Measurements from ENCODE around the gene NR6A1. TPM values are rescaled to one million over a fixed set of nuclear protein-coding genes. Genes with fewer than 3 reads are reported as not detected.

NR6A1 gene
- total RNA-seq, 2 experiments from 2014 or later = not detected

DNA sequence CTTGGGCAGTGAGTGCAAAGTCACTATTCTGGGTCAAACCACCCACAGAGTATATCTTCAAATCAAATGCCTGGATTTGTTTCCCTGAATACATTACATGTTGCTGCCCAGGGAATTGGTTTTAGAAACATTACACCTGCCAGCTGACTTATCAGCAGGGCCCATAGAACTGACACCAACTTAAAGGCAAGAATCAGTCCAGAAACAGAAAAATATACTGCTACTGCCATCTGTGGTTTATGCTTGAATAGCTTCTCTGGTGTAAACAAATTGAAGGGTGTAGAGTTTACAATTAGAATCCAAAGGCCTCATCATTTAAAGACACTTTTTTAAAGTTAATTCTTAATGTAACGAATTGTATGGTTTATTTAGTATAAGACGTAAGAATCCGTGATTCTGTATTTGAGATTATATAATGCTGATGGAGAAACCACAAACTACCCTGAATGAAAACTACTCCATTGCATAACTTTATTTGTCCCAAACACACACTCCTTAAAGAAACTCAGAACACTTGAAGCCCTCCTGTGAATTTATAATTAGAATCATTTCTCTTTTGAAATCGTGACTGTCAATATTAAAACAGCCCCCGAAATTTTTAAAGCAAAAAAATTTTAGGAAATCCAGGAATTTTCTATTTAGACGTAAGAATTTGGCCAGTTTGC, 6.2 kb downstream of the NR6A1 start:
- DNase-seq (peak in 2 of 14 experiments; percentile 7 to 29), ATAC-seq (ENCODE audit: poor library complexity) (no peak)
- H3K4me1 ChIP-seq (ENCODE audit: insufficient read depth, low read length) = peaks cover 7% of the 10 kb centered on the region
- no peaks in the 10 kb centered on the region for H3K9me3 Mint-ChIP-seq
- no peak overlapping the region for H3K27ac ChIP-seq (ENCODE audit: low read depth in 1 of 2, low read length in 2 of 2)
- no peaks in the 10 kb centered on the region for H3K9me3 ChIP-seq (ENCODE audit: control insufficient read depth in 1 of 2, insufficient read depth in 1 of 2, low read length in 2 of 2)
- no peaks in the 10 kb centered on the region for H3K36me3 Mint-ChIP-seq (ENCODE audit: low read depth)
- TF ChIP-seq, protein P1, sequence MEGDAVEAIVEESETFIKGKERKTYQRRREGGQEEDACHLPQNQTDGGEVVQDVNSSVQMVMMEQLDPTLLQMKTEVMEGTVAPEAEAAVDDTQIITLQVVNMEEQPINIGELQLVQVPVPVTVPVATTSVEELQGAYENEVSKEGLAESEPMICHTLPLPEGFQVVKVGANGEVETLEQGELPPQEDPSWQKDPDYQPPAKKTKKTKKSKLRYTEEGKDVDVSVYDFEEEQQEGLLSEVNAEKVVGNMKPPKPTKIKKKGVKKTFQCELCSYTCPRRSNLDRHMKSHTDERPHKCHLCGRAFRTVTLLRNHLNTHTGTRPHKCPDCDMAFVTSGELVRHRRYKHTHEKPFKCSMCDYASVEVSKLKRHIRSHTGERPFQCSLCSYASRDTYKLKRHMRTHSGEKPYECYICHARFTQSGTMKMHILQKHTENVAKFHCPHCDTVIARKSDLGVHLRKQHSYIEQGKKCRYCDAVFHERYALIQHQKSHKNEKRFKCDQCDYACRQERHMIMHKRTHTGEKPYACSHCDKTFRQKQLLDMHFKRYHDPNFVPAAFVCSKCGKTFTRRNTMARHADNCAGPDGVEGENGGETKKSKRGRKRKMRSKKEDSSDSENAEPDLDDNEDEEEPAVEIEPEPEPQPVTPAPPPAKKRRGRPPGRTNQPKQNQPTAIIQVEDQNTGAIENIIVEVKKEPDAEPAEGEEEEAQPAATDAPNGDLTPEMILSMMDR (IDR thresholded peaks at IDR 0.05) = no peak
- no peak overlapping the region for H3K4me3 Mint-ChIP-seq
- H3K27me3 Mint-ChIP-seq = peaks cover 93% of the 10 kb centered on the region
- ChIA-PET CTCF (interaction anchor here (1.9 kb wide), 1 partner anchor 7 kb away, joined by 6 read pairs; no protein-coding TSS in a partner anchor), POLR2A (no interaction called here)
- no peak overlapping the region for H3K27ac Mint-ChIP-seq
- H3K4me1 Mint-ChIP-seq (ENCODE audit: low read depth) = peaks cover 12% of the 10 kb centered on the region
- H3K27me3 ChIP-seq (ENCODE audit: control insufficient read depth in 1 of 2, insufficient read depth in 2 of 2, low read length in 2 of 2) = peaks cover 16 to 71% of the 10 kb centered on the region in 2 experiments
- no peak overlapping the region for H3K4me3 ChIP-seq (ENCODE audit: low read length)
- H3K36me3 ChIP-seq (ENCODE audit: insufficient read depth, low read length) = no peaks in the 10 kb centered on the region
- intact Hi-C loops (cut with DNase I, micrococcal nuclease) = no loop called here

DNA sequence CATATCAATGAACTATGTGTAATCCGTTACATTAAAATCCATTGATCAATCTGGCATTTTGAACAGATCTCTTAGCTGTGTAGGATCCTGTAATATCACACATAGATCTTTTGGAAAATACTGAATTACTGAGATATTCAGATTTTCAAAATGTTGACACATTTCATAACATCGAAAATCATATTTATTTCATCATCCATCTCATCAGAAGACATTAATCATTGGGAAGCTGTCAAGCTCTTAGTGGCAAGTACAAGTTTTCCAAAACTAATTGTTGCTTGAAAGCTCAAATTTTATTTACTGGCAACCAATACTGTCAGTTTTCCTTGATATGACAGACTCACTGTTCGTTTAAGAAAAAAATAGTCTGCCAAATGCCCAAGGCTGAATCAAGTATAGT, 8.5 kb downstream of the NR6A1 start:
- no peaks in the 10 kb centered on the region for H3K4me1 ChIP-seq (ENCODE audit: insufficient read depth, low read length)
- H3K27ac Mint-ChIP-seq = no peak overlapping the region
- H3K27ac ChIP-seq (ENCODE audit: low read depth in 1 of 2, low read length in 2 of 2) = no peak overlapping the region
- ChIA-PET POLR2A (interaction anchor here (1.2 kb wide), 1 partner anchor 20 kb away, joined by 3 read pairs; no protein-coding TSS in a partner anchor), CTCF (no interaction called here)
- H3K9me3 Mint-ChIP-seq = no peaks in the 10 kb centered on the region
- ATAC-seq (ENCODE audit: poor library complexity) (no peak), DNase-seq (no peak)
- peaks cover 12 to 67% of the 10 kb centered on the region in 2 experiments for H3K27me3 ChIP-seq (ENCODE audit: control insufficient read depth in 1 of 2, insufficient read depth in 2 of 2, low read length in 2 of 2)
- H3K4me3 ChIP-seq (ENCODE audit: low read length) = no peak overlapping the region
- intact Hi-C loops (cut with DNase I, micrococcal nuclease) = no loop called here
- peaks cover 90% of the 10 kb centered on the region for H3K27me3 Mint-ChIP-seq
- H3K36me3 Mint-ChIP-seq (ENCODE audit: low read depth) = no peaks in the 10 kb centered on the region
- H3K9me3 ChIP-seq (ENCODE audit: control insufficient read depth in 1 of 2, insufficient read depth in 1 of 2, low read length in 2 of 2) = no peaks in the 10 kb centered on the region
- no peak overlapping the region for H3K4me3 Mint-ChIP-seq
- H3K36me3 ChIP-seq (ENCODE audit: insufficient read depth, low read length) = no peaks in the 10 kb centered on the region
- no peaks in the 10 kb centered on the region for H3K4me1 Mint-ChIP-seq (ENCODE audit: low read depth)
- TF ChIP-seq, protein P1 (IDR thresholded peaks at IDR 0.05) = no peak

DNA sequence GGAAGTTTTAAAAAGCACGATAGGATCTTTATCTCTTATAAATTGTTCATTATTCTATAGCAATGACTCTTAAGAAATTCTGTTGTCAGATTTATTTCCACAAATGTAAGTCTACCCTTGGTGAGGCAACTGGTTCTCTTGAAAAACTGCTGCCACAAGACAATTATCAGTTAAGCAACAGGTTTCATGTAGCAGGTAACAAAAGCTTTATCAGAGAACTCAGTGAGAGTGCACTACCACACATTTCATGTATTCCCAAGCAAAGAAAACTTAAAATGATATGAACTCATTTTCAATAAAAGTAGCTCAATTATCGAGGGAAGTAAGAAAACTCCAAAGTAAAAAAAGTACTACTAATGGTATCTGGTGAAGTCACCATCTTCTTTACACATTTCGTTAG, 9.4 kb downstream of the NR6A1 start:
- TF ChIP-seq, protein P1 (IDR thresholded peaks at IDR 0.05) = no peak
- Mint-ChIP-seq H3K4me3 (no peak overlapping the region), H3K27ac (no peak overlapping the region), H3K36me3 (ENCODE audit: low read depth) (no peaks in the 10 kb centered on the region), H3K4me1 (ENCODE audit: low read depth) (no peaks in the 10 kb centered on the region), H3K27me3 (peaks cover 90% of the 10 kb centered on the region), H3K9me3 (no peaks in the 10 kb centered on the region)
- no peak for ATAC-seq (ENCODE audit: poor library complexity)
- H3K27me3 ChIP-seq (ENCODE audit: control insufficient read depth in 1 of 2, insufficient read depth in 2 of 2, low read length in 2 of 2) = peaks cover 14 to 72% of the 10 kb centered on the region in 2 experiments
- H3K4me1 ChIP-seq (ENCODE audit: insufficient read depth, low read length) = no peaks in the 10 kb centered on the region
- H3K9me3 ChIP-seq (ENCODE audit: control insufficient read depth in 1 of 2, insufficient read depth in 1 of 2, low read length in 2 of 2) = no peaks in the 10 kb centered on the region
- no peak for DNase-seq
- intact Hi-C loops (cut with DNase I, micrococcal nuclease) = no loop called here
- no peak overlapping the region for H3K4me3 ChIP-seq (ENCODE audit: low read length)
- H3K36me3 ChIP-seq (ENCODE audit: insufficient read depth, low read length) = no peaks in the 10 kb centered on the region
- POLR2A ChIA-PET = interaction anchor here (1.2 to 1.4 kb wide), 2 partner anchors 8 to 19 kb away, joined by 3 to 4 read pairs; no protein-coding TSS in a partner anchor
- CTCF ChIA-PET = no interaction called here
- no peak overlapping the region for H3K27ac ChIP-seq (ENCODE audit: low read depth in 1 of 2, low read length in 2 of 2)
